Myocyte (in vitro differentiated cells): ENCODE data around the gene TSPAN5. TPM values are rescaled to one million over a fixed set of nuclear protein-coding genes. Genes with fewer than 3 reads are reported as not detected.

Source experiments
- DNase-seq: peaks from one replicate; pipeline ENCODE4 v3.0.0-alpha.2; 2012; ENCODE audit warnings: low read depth
- total RNA-seq: library from RNA; depleted of rRNA; stranded (reverse); fragments of >200 nt; gene quantifications from 2 replicates; pipeline ENCODE4 v1.2.3, GENCODE V29; 2014

The TSPAN5 gene
- total RNA-seq, 1 donor from 2014 or later = 14.1 TPM

DNA sequence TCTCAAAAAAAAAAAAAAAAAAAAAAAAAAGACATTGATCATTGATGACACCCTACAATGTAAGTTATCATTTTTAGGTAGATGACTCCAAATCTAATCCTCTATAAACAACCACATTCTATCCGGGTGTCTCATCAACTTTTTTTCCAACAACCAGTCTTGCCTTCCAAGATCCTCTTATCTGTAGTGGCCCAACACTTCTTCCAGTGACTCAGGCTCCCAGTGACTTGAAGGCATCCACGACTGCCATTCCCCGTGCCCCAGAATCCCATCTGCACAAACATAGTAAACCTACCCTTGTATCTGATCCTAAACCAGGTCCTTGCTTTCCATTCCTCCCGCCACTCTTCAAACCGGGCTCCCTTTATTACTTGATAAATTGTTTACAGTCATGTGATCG, 15.6 kb upstream of the TSPAN5 start:
- DNase-seq = no peak

DNA sequence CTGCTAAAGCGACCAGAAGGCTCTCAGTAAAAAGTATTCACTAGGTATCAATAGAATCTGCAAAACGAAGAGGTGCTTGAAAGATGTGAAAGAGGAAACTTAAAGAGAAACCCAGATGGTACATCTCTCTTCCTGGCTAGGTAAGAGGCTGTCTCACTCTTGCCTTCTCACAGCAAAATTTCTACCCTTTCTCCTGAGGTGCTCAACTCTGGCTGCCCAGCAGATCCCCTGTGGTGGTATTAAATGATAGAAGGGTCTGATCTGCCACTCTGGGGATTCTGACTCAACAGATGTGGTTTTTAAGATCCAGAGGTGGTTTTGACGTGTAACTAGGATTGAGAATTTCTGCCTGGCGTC, 14.9 kb upstream of the TSPAN5 start:
- no peak for DNase-seq

DNA sequence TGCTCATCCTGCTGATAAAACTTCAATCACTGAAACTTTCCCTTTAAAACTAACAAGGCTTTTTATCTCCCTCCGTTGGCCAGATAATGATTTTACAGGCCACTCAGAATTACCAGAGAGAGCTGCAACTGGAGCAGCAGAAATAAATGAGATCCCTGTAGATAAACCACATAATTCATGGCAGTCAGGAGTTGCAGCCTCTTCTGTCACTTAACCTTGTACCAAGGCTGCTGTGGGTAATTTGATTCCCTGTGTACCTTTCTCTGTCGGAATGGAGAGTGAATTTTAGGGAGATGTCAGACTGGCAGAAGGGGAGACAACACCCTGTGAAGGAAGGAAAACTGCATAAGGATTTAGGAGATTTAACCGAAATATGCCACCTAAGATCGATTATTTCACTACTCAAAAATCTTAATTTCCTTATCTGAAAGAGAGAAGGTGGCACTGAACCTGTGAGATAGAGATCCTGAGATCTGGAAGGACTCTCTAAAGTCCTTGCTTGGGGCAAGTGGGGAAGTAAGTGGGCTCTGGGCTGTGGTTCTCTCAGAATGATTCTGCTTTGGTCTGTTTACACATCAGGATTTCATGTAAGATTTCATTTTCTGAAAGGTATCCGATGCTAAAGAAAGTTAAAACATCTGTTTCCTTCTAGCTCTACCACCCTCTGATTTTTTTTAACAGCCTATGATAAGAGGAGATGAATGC, 14.3 kb upstream of the TSPAN5 start:
- peak; percentile 35 for DNase-seq

GRCh38 chr4:98671131-98671530, 12.7 kb upstream of the TSPAN5 start:
- no peak for DNase-seq

DNA sequence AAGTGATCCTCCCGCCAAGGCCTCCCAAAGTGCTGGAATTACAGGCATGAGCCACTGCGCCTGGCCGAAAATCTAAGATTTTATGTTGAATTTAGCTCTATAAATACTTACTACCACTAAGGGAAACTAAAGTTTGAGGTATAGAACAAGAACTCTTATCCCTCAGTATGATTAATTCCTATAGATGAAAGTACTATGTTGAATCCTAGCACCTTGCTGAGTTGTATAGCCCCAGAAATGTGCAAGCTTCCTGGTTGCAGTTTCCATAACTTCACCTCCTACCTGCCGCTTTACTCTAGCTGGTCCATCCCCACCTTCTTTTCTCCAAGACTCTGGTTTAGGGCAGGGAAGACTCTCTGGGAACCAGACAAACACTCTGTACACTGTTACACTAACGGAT, 11.8 kb upstream of the TSPAN5 start:
- DNase-seq = no peak

DNA sequence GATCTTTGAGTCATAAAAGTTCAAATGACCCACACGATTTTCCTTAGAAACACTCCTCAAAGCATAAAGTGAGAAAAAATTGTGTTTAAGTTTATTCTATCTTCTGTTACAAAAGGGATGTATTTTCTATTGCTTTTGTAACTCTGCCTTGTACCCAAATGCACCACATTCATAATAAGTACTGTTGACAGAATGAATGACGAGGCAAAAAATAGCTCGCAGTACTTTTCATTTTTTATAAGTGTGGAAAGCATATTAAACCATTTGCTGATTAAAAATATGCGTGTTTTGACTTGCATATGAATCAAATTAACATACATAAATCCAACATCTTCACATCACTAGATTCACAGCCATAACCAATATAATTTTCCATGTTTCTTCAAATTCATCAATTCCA, 11.2 kb upstream of the TSPAN5 start:
- DNase-seq = no peak

DNA sequence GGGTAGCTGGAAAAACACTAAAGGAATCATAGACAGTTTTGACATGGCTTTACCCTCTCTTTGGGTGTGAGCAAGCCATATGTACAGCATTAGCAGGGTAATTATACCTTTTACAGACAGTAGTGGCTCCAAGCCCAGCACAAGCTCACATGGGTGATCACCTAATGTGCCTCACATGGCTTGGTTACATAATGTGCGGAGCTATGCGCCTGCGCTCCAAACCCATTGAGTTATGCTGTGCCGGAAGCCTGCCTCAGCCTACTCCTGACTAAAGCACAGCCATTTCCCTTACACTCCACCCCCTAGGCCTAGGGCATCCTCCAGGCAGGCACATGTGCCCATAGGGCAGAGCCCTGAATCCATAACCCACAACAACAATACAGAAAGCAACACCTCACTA, 6.5 kb upstream of the TSPAN5 start:
- no peak for DNase-seq

DNA sequence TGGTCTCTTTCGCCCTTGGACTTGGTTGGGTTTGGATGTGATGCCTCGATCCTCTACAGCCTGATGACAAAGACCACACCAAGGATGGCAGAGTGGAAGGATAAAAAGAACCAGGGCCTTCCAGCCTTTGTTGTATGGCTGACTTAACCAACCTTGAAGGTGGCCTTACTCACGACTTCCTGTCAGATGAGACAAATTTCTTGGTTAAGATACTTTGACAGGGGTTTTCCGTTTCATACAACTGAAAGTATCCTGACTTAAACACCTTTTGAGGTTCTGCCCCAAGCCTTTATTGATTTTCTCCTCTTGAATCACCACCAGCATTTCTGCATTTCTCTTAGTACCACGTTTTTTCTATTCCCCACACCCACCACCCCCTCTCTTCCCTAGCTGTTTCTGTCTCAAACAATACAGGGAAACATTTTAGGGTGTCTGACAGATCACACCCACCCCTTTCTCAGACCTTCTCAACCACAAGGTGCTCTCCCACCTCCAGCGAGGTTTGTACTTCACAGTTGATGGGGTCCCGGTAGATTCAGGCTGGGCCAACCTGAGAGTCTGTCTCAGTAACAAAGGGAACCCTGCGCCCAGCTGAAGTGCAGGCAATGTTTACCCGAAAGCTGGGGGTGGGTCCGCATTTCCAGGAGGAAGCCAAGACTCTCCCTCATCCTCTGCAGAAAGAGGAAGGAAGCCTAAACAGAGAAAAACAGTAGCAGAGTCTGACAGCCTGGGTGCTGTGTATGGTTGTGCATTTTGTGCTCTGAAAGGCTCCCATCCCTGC, 5.0 kb upstream of the TSPAN5 start:
- no peak for DNase-seq

- DNase-seq = peak; percentile 25
These were observed 4.3 kb upstream of the TSPAN5 start for GRCh38 chr4:98662626-98663225.

DNA sequence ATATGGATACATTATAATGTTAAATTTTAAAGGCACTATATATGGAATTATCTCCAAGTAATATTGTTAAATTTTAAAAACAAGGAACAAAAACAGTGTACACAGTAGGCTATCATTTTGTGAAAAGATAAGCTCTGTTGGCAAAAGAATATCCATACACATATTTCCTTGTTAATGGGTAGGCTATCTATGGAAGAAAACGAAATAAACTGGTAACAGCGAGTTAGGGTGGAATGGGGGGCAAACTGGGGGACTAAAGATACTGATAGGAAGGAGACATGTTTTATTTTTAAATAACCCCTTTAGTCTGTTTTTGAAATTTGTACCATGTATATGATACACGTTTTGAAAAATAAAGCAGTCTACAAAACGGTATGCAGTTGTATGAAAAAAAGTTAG, 3.6 kb upstream of the TSPAN5 start:
- DNase-seq = no peak

DNA sequence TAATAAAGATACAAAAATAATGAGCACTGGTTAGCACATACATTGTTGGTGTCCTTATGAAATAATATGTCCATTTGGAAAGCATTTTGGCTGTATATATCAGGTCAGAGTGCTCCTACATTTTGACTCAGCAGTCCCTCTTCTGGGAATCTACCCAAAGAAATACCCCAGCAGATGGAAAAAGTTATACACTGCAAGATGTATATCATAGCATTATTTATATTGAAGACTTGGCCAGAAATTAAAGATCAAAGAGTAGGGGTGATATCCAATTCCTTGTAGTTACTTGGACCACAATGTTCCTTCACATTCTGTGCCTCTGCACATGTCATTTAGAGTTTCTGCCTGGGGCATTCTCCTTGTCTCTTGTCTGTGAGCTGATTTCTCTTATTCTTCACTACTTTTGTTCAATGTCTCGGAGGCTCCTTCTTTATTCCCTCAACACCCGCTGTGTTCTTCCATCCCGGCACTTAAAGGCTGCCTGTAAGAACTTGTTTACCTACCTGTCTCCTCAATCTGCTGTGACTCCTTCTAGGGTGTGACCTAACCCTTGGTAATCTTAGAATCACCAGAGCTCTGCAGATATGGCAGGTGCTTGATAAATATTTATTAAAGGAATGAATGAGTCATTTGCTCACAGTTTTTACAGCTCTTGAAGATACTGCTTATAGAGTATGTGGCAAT, 3.1 kb upstream of the TSPAN5 start:
- DNase-seq = no peak

DNA sequence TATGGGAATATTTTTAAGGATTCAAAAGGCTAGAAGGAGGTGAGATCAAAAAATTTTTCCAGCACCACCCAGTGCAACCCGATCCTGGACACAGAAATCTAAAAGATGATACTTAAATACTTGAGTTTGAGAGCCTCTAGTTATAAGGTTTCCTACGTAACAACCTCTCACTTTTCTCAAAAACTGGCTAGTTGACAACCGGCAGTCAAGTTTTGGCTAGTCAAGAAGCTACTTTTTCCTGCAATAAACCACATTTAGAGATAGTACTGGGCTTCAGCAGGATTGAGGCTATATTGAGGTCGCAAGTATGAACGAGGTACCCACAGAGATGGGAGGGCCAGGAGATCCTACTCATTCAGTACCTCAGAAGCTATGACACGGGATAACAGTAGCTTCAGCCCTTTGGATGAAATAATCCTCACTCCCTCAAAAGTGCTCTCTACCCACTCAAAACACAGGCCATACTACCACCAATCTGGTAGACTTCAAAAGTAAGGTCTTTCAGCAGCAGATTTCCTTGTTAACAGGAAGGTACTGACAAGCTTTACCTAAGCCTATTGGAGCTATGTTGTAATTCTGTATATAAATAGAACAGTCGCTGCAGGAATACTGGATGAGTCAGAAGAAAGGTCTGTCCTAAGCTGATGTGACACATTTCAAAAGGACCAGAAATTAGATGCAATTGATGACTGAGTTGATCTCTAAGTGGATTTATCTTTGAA, 1.5 kb upstream of the TSPAN5 start:
- peak; percentile 50 for DNase-seq

- no peak for DNase-seq
These were observed 738 bp upstream of the TSPAN5 start for GRCh38 chr4:98659106-98659592.

DNA sequence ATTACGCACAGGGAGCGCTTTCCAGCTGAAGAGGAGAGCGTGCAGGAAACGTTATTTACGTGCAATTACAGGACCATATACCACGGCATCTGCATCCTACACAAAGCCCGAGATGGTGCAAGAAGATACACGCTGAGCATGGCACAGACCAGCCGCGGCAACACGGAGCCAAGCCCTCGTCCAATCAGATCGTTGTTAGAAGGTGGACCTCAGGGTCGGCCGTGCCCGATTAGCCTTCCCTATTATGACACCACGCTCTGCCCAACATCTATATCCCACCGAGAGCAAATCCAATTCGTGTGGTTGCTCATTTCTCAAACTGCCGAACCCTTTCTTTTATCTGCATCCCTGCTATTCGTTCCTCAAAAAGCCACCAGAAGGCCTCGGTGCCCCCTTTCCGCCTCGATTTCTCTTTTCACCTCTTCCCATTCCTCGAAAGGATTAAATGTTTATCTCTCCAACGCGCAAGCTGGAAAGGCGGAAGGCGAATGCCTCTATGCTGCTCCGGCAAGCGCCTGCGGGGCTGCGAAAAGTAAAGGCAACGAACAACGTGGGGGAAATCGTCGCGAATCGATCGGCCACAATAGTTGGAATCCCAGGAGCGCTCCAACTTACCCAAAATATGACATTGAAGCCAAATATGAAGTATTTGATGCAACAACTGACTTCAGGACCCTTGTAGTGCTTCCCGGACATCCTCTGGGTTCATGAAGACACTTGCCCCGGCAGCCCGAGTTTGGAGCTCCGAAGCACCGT, 702 bp downstream of the TSPAN5 start:
- peak; percentile 82 for DNase-seq

DNA sequence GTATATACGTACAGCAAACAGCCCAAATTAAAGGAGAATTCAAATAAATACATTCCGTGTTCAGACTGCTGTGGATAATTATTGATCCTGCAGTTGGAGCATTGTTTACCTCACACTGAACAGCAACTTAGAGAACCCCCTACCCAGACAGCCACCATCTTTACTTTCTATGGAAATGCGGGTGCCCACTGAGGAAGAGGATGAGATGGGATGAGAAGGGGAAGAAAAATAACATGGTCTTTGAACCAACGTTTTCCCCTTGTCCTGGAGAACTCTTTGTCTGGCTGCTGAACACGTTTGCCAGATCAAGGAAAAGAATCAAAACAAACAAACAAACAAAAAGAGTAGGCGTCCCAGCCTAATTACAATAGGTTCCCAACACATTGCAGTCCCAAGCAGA, 1.5 kb downstream of the TSPAN5 start:
- DNase-seq = no peak

GRCh38 chr4:98656443-98656842, 2.0 kb downstream of the TSPAN5 start:
- DNase-seq = no peak

- DNase-seq = peak; percentile 67
These were observed 4.2 kb downstream of the TSPAN5 start for GRCh38 chr4:98653890-98654867.

- no peak for DNase-seq
These were observed 5.4 kb downstream of the TSPAN5 start for GRCh38 chr4:98652996-98653395.

- no peak for DNase-seq
These were observed 9.8 kb downstream of the TSPAN5 start for GRCh38 chr4:98648602-98649001.
